Spinal cord (tissue), 10 donors: ENCODE measurements around the gene LRTM2. TPM values are rescaled to one million over a fixed set of nuclear protein-coding genes. Genes with fewer than 3 reads are reported as not detected.

Source experiments
- DNase-seq, 6 donors: peaks; one replicate each; pipeline versions ENCODE4 v3.0.0 to v3.0.0-alpha.2; 2013 to 2015; ENCODE audit warnings: low spot score in 6 of 6, low read depth in 4 of 6
- H3K27ac ChIP-seq: one replicate; pipeline ENCODE4 v1.5.1; 2013; ENCODE audit warnings: low read depth, low read length, control low read depth
- H3K27me3 ChIP-seq: one replicate; pipeline ENCODE4 v1.6.1; 2013; ENCODE audit warnings: low read length; ENCODE audit not compliant: control insufficient read depth, insufficient read depth
- H3K36me3 ChIP-seq: one replicate; pipeline ENCODE4 v1.6.1; 2013; ENCODE audit warnings: low read length; ENCODE audit not compliant: control insufficient read depth, insufficient read depth
- H3K4me1 ChIP-seq: one replicate; pipeline ENCODE4 v1.6.1; 2013; ENCODE audit warnings: low read length; ENCODE audit not compliant: control insufficient read depth, insufficient read depth
- H3K4me3 ChIP-seq: one replicate; pipeline ENCODE4 v1.5.1; 2013; ENCODE audit warnings: low read depth, low read length, control low read depth
- H3K9me3 ChIP-seq: one replicate; pipeline ENCODE4 v1.6.1; 2013; ENCODE audit warnings: low read length; ENCODE audit not compliant: control insufficient read depth, insufficient read depth
- WGBS: methylation state at CpG from one replicate; pipeline ENCODE4 v1.1.5; 2013; ENCODE audit warnings: missing lambda C conversion rate; ENCODE audit not compliant: insufficient coverage; 5-methylcytosine and 5-hydroxymethylcytosine counted together
- polyA plus RNA-seq, 2 donors: library from polyadenylated mRNA; unstranded; fragments of 120-200 nt; gene quantifications; one replicate each; pipeline ENCODE4 v1.2.1, GENCODE V29; 2013; ENCODE audit not compliant: insufficient read length in 2 of 2
- total RNA-seq, 2 donors: library from RNA; depleted of rRNA in 1 of 2; stranded (reverse); fragments of 120-200 nt in 1 of 2; fragments of >200 nt in 1 of 2; gene quantifications; one replicate each; pipeline versions ENCODE4 v1.2.3 to v1.2.4, GENCODE V29; 2013 to 2014
- donor health status: healthy.

Gene LRTM2
- total and polyA plus RNA-seq, 4 donors: 1.4 to 9.6 (median 5.3) TPM

DNA sequence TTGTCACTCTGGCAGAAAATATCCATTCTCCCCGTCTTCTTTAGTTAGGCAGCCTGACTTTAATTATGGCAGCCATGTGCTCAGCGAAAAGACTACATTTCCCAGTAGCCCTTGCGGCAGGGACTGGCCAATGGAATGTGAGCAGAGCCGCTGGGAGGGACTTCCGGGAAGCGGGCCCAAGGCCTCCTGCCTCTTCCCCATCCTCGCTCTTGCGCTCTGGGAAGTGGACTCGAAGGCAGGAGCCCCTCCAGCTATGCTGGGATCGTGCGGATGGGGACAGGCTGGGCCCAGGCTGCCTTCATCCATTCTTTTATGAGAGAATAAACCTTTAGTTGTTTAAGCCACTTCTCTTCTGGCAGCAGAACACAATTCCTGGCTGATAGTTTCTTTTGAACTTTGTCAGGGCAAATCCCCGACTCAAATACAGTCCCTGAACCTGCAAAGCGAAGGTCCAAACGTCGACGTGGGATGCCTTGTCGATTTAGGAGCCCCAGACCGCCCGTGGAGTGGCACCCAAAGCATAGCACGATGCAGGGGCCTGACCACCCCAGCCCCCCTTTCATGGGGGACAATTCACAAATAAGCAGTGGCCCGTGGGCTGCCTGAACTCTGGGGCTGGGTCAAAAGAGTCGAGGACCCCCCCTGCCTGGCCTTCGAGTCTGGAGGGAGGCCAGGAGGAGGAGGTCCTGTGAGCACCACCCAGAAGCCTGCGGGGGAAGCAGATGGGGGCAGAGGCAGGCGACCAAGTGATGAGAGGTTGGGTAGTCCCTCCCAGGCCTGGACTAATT is 15.6 kb upstream of the LRTM2 start:
- 55% methylated on average over 25 of the region's 25 CpGs for WGBS
- Histone ChIP-seq H3K36me3 (no peaks in the 10 kb centered on the region), H3K4me3 (no peak overlapping the region), H3K4me1 (peaks cover 25% of the 10 kb centered on the region), H3K27me3 (no peaks in the 10 kb centered on the region), H3K9me3 (no peaks in the 10 kb centered on the region), H3K27ac (no peak overlapping the region)
- peak; percentile 61 to 98 (median 85) for DNase-seq

DNA sequence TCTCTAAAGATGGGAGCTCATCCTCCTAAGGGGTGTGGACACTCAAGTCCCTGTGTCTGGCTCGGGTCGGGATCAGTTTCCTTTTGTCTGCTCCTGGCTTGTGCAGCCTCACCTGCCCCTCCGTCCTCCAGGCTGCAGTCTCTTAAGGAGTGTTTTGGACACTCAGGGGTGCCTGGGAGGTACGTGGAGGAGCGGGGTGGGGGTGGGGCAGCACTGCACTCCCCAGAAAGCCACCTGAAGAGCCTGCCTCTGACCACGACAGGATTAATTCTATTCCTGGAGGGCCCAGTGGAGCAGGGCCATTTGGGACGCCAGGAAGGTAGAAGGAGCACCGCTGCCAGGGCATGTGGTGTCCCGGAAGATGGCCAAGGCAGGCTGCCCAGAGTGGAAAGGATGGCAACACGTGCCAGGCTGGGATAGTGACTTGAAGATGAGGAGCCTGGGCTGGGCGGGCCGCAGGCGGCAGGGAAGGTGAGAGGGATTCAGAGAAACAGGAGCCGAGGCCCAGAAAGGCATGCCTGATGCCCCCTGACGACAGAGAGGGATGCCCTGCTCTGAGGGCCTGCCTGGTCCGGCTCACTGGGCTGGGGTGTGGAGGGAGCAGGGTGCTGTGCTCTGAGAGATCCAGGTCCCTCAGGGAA is 14.8 kb upstream of the LRTM2 start:
- Histone ChIP-seq H3K4me3 (no peak overlapping the region), H3K27me3 (no peaks in the 10 kb centered on the region), H3K4me1 (peaks cover 25% of the 10 kb centered on the region), H3K9me3 (no peaks in the 10 kb centered on the region), H3K36me3 (no peaks in the 10 kb centered on the region), H3K27ac (no peak overlapping the region)
- WGBS: 84% methylated on average over 16 of the region's 16 CpGs
- DNase-seq: no peak

DNA sequence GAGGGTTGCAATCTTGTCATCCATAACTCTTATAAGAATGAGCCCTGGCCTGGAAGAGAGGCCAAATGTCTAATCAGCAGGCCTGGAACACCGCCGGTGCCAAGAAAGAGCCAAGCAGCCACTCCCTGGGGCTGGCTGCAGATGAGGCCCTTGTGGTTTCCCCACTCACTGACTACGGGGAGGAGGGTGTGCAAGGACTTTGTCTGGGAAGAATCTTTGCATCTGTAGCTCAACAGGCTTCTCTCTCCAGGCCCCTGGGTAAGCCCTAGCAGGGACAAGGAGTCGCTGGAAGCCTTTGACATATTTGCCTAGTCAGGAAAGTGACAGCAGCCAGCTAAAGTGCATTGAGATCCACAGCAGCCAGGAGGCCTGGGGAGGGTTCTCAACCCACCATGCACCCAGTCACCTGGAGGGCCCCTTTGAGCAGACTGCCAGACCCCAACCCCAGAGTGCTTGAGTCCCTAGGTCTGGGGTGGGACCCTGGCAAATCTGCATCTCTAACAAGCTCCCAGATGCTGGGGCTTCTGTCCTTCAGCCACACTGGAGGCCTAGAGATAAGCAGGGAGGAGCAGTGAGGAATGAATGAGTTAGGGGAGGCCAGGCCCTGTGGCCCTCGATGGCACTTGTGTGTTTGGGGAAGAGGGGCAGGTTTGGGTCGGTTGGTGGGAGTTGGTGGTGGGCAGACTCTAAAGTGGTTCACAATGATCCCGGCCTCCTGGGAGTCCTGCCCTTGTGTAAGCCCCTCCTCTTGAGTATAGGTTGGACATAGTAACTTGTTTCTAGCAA is 13.9 kb upstream of the LRTM2 start:
- H3K36me3 ChIP-seq: no peaks in the 10 kb centered on the region
- H3K27me3 ChIP-seq: no peaks in the 10 kb centered on the region
- 72% methylated on average over 7 of the region's 7 CpGs for WGBS
- H3K27ac ChIP-seq: no peak overlapping the region
- H3K9me3 ChIP-seq: no peaks in the 10 kb centered on the region
- no peak overlapping the region for H3K4me3 ChIP-seq
- DNase-seq: peak in 1 of 6 donors; percentile 23
- peaks cover 16% of the 10 kb centered on the region for H3K4me1 ChIP-seq

DNA sequence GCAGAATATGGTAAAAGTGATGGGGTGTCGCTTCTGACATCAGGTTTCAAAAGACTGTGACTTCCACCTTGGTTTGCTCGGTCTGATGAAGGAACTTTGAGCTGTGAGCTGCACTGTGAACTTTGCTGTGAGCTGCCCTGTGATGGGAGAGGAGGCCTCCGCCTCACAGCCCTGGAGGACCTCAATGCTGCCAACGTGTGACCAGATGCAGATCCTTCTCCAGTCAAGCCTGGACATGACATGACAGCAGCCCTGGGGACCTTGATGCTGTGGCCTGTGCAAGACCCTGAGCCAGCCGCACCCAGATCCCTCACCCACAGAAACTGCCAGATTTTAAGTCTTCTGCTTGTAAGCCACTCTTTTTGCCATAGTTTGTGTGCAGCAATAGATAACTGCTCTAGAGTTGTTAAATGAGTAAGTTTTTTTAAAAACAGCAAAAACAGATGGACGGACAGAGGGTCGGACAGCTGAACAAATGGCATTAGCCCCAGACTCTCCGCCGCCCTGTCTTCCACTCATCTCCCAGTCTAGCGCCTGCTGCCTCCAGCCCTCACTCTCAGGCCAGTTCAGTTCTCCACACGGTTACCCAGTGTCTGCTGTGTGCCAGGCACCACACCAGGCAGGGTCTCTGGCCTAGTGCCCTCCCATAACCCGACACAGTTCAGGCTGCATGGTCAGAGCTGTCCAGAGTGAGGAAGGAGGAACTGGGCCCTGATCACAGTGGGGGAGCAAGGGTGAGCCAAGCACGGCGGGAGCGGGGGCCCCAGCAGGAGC is 13.1 kb upstream of the LRTM2 start:
- peaks cover 14% of the 10 kb centered on the region for H3K4me1 ChIP-seq
- 76% methylated on average over 14 of the region's 15 CpGs for WGBS
- no peak for DNase-seq
- H3K27me3 ChIP-seq: no peaks in the 10 kb centered on the region
- H3K36me3 ChIP-seq: no peaks in the 10 kb centered on the region
- H3K9me3 ChIP-seq: no peaks in the 10 kb centered on the region
- no peak overlapping the region for H3K4me3 ChIP-seq
- no peak overlapping the region for H3K27ac ChIP-seq

DNA sequence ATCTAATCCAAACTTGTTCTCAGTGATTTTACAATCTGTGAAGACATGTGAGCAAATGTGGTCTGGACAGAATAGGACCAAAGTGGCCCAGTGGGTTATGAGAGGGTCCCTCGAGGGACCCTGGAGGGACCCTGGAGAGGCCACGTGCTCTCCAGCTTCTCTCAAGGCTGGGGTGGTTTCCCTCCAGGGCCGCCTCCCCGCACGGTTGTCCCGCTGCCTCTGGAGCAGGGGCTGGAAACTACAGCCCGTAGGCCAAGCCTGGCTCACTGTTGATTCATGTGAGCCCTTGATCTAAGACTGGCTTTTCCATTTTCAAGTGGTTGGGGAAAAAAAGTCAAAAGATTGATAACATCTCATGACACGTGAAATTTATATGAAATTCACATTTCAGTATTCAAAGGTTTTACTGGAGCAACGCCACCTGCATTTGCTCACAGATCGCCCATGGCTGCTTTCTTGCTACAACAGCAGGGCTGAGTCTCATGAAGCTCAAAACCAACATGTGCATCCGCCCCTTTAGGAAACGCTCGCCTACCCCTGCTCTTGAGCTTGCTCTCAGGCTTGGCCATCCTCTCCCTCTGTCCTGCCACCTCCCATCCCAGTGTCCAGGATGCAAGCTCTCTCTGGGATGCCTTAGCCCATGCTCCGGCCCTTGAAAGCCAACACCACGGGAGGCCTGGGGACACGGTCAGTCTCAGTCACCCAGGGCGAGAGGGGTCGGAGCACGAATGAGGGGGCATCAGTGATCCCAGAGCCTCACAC is 12.1 kb upstream of the LRTM2 start:
- no peak overlapping the region for H3K27ac ChIP-seq
- no peaks in the 10 kb centered on the region for H3K9me3 ChIP-seq
- H3K27me3 ChIP-seq: no peaks in the 10 kb centered on the region
- no peak overlapping the region for H3K4me3 ChIP-seq
- no peaks in the 10 kb centered on the region for H3K36me3 ChIP-seq
- WGBS: 90% methylated on average over 13 of the region's 19 CpGs
- peaks cover 14% of the 10 kb centered on the region for H3K4me1 ChIP-seq
- DNase-seq: no peak

DNA sequence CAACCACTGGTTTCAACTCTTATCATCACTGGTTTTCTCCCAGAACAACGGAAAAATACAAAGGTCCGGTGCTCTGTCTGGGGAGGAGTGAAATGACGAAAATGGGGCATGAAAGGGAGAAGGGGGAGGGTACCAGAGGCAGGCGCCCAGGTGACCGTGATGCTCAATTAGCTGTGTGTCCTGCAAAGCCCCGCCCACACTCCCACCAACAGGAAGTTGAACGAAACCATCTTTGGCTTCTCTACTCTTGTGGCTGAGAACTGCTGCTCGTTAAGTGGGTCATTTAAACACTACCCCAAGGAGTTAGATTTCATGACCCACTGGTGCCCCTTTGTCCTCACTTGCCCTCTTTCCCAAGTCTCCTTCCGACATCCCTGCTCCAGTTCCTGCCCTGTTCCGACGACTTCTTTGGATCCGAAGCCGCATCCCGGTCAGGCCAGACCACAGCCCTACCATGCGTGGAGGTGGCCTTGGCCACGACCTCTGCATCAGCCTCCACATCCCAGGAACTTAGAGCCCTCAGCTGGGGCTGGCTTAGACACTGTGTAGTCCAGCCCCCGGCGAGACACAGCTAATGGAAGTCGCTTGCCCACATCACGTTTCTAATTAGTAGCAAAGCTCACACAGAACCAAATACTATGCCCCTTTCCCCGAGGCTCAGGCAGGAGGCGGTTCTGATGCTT is 11.4 kb upstream of the LRTM2 start:
- Histone ChIP-seq H3K9me3 (no peaks in the 10 kb centered on the region), H3K27ac (no peak overlapping the region), H3K4me3 (no peak overlapping the region), H3K27me3 (no peaks in the 10 kb centered on the region), H3K4me1 (peaks cover 14% of the 10 kb centered on the region), H3K36me3 (no peaks in the 10 kb centered on the region)
- DNase-seq: no peak
- WGBS: 97% methylated on average over 15 of the region's 22 CpGs

DNA sequence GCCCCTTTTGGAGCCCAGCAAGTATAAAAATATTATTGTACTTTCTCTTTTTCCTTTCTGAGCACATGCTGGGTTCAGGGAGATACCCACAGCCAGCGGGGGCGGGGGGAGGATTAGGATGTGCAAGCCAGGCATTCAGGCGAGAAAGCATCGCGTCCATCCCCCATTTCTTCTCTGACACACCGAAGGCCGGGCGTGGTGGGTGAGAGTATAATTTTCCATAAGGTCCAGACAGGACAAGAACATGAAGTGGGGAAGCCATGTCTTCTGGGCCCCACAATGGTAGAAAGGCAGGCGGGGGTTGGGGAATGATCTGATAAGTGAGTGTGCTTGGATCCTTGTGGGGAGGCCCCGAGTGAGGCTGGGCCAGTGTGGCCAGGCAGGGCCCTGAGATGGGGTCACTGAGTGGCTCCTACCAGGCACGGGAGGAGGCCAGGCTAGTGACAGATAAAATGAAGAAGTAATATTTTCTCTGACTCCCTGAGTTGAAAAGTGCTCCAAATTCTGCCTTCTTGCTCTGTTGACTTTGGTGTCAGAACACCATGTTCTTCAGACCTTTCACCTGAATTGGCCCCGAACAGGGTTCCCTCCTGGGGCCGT is 10.7 kb upstream of the LRTM2 start:
- Histone ChIP-seq H3K27ac (no peak overlapping the region), H3K4me3 (no peak overlapping the region), H3K27me3 (no peaks in the 10 kb centered on the region), H3K4me1 (peaks cover 11% of the 10 kb centered on the region), H3K9me3 (no peaks in the 10 kb centered on the region), H3K36me3 (no peaks in the 10 kb centered on the region)
- DNase-seq: no peak
- 93% methylated on average over 8 of the region's 13 CpGs for WGBS

DNA sequence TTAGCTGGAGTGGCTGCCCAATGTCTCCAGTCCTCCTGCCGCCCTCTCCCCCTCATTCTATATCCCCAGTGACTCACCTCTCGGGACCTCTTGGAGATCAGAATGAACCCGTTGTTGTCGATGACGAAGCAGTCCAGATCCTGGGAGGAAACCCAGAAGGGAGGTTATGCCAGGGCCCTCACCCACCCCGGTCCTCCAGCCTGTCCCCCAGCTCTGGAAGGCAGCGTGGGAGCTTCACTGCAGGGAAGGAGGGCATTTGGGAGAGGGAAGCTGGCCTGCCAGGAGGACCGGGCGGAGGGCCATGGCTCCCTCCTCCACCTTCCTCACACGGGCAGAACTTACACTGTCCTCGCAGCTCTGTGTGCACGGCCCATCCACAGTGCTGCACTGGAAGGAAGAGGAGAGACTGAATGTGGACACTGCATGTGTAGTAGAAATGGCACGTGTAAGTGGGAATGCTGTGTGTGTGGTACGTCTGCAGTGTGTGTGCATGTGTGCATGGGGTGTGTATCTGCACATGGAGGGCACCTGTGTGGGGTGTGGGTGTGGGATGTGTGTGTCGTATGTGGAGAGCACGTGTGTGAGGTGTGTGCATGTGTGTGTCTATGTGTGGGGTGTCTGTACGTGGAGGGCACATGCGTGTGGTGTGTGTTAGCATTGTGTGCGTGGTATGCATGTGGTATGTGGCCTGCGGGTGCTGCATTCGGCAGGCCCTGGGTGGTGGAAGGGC is 10.0 kb upstream of the LRTM2 start:
- H3K4me3 ChIP-seq: no peak overlapping the region
- no peaks in the 10 kb centered on the region for H3K9me3 ChIP-seq
- peaks cover 6% of the 10 kb centered on the region for H3K4me1 ChIP-seq
- no peaks in the 10 kb centered on the region for H3K27me3 ChIP-seq
- no peaks in the 10 kb centered on the region for H3K36me3 ChIP-seq
- H3K27ac ChIP-seq: no peak overlapping the region
- 90% methylated on average over 17 of the region's 21 CpGs for WGBS
- no peak for DNase-seq
